Measurements from ENCODE around the gene LRRC18. TPM values are rescaled to one million over a fixed set of nuclear protein-coding genes. Genes with fewer than 3 reads are reported as not detected.

The LRRC18 gene
- not detected in 2 replicates for total RNA-seq
- total RNA-seq (2013) = not detected
- not detected in 2 replicates for polyA plus RNA-seq
- polyA minus RNA-seq = not detected in 2 replicates

GRCh38 chr10:48939790-48940325, at the start of gene LRRC18:
TSS of gene LRRC18 (minus strand) at chr10:48939840. CDS start at chr10:48914155, 25,685 bp downstream.
- H3K9me3 ChIP-seq (ENCODE audit: control extremely low read depth in 1 of 3, control insufficient read depth in 2 of 3, insufficient read depth in 1 of 3, low read length in 2 of 3) = no peaks in the 10 kb centered on the region
- POLR2A ChIA-PET = no interaction called here
- H3K27ac Mint-ChIP-seq = peak within 1 kb of the TSS; percentile 39
- 100% methylated on average over 1 of the region's 2 CpGs for WGBS (ENCODE audit: insufficient coverage)
- no peaks in the 10 kb centered on the region for H3K79me2 ChIP-seq (ENCODE audit: control insufficient read depth, insufficient read depth, low read length)
- H3K9me3 Mint-ChIP-seq (ENCODE audit: insufficient read depth) = no peaks in the 10 kb centered on the region
- ATAC-seq (ENCODE audit: low read depth) (no peak), DNase-seq (no peak)
- no peak within 1 kb of the TSS for H3K9ac ChIP-seq (ENCODE audit: low read length)
- H3K27me3 Mint-ChIP-seq = no peaks in the 10 kb centered on the region
- no peak within 1 kb of the TSS for H3K4me3 ChIP-seq (ENCODE audit: control extremely low read depth in 1 of 5, extremely low read depth in 1 of 5, insufficient read depth in 1 of 5, low read depth in 2 of 5, low read length in 4 of 5)
- peaks cover 4 to 76% of the 10 kb centered on the region in 2 experiments for H3K36me3 ChIP-seq (replicated peaks in 1 of 2; ENCODE audit: control extremely low read depth in 1 of 2, control insufficient read depth in 1 of 2, extremely low read depth in 1 of 2, insufficient read depth in 2 of 2, low read length in 1 of 2)
- no peak within 1 kb of the TSS for H3K4me2 ChIP-seq (replicated peaks; ENCODE audit: low read depth, low read length, poor library complexity, severe bottlenecking)
- H3K4me3 Mint-ChIP-seq = no peak within 1 kb of the TSS
- no peak within 1 kb of the TSS for H2AFZ ChIP-seq (ENCODE audit: insufficient read depth, low read depth, low read length, poor library complexity, severe bottlenecking)
- CTCF ChIA-PET = no interaction called here
- no peaks in the 10 kb centered on the region for H3K4me1 Mint-ChIP-seq
- intact Hi-C loops (cut with micrococcal nuclease) = no loop called here
- TF ChIP-seq EZH2 (IDR thresholded peaks at IDR 0.05; ENCODE audit: borderline replicate concordance, insufficient read depth, low read depth, low read length, poor library complexity, severe bottlenecking) = no peak
- TF ChIP-seq, protein P1, sequence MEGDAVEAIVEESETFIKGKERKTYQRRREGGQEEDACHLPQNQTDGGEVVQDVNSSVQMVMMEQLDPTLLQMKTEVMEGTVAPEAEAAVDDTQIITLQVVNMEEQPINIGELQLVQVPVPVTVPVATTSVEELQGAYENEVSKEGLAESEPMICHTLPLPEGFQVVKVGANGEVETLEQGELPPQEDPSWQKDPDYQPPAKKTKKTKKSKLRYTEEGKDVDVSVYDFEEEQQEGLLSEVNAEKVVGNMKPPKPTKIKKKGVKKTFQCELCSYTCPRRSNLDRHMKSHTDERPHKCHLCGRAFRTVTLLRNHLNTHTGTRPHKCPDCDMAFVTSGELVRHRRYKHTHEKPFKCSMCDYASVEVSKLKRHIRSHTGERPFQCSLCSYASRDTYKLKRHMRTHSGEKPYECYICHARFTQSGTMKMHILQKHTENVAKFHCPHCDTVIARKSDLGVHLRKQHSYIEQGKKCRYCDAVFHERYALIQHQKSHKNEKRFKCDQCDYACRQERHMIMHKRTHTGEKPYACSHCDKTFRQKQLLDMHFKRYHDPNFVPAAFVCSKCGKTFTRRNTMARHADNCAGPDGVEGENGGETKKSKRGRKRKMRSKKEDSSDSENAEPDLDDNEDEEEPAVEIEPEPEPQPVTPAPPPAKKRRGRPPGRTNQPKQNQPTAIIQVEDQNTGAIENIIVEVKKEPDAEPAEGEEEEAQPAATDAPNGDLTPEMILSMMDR (IDR thresholded peaks at IDR 0.05) = no peak
- no peak within 1 kb of the TSS for H3K27ac ChIP-seq (ENCODE audit: low read length in 2 of 2)
- H3K4me1 ChIP-seq (ENCODE audit: control insufficient read depth in 2 of 2, insufficient read depth in 2 of 2, low read length in 2 of 2) = no peaks in the 10 kb centered on the region
- H4K20me1 ChIP-seq (ENCODE audit: control insufficient read depth, insufficient read depth, low read length, poor library complexity, severe bottlenecking) = peaks cover 21% of the 10 kb centered on the region
- no peaks in the 10 kb centered on the region for H3K27me3 ChIP-seq (replicated peaks in 1 of 4; ENCODE audit: control extremely low read depth in 1 of 4, control insufficient read depth in 3 of 4, insufficient read depth in 4 of 4, low read length in 3 of 4)

DNA sequence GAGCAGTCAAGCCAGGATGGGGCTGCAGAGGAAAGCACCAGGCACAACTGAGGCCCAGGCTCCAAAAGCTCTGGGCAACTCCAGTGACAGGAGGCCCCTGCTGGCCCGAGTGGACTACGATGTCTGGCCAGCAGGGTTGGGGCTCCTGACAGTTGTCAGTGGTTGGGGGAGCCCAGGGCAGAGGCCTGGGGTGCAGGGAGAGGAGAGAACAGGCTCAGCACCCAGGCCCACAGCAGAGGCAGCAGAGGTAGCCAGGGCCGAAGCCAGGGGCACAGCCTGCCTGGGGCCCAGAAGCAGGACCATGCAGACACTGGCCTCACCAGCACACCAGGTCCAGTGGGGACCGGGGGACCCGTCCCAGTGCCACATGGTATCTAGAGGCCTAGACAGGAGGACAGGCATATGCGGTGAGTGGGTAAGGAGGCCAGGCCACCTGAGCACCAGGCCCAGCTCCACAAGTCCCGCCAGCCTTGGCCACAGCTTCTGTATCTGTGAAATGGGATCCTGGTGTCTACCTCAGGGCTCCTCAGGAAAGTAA, 46.0 kb upstream of the LRRC18 start:
- H4K20me1 ChIP-seq (ENCODE audit: control insufficient read depth, insufficient read depth, low read length, poor library complexity, severe bottlenecking) = peaks cover 14% of the 10 kb centered on the region
- Mint-ChIP-seq H3K4me1 (peaks cover 1% of the 10 kb centered on the region), H3K27ac (no peak overlapping the region), H3K4me3 (no peak overlapping the region), H3K27me3 (no peaks in the 10 kb centered on the region), H3K9me3 (ENCODE audit: insufficient read depth) (no peaks in the 10 kb centered on the region)
- H3K9ac ChIP-seq (ENCODE audit: low read length) = no peak overlapping the region
- ChIA-PET CTCF (interaction anchor here (1.8 kb wide), 1 partner anchor 526 kb away, joined by 8 read pairs; no protein-coding TSS in a partner anchor), POLR2A (no interaction called here)
- no peaks in the 10 kb centered on the region for H3K79me2 ChIP-seq (ENCODE audit: control insufficient read depth, insufficient read depth, low read length)
- no peaks in the 10 kb centered on the region for H3K27me3 ChIP-seq (replicated peaks in 1 of 4; ENCODE audit: control extremely low read depth in 1 of 4, control insufficient read depth in 3 of 4, insufficient read depth in 4 of 4, low read length in 3 of 4)
- H3K36me3 ChIP-seq (replicated peaks in 1 of 2; ENCODE audit: control extremely low read depth in 1 of 2, control insufficient read depth in 1 of 2, extremely low read depth in 1 of 2, insufficient read depth in 2 of 2, low read length in 1 of 2) = peaks cover 9 to 42% of the 10 kb centered on the region in 2 experiments
- ATAC-seq (ENCODE audit: low read depth) = no peak
- H2AFZ ChIP-seq (ENCODE audit: insufficient read depth, low read depth, low read length, poor library complexity, severe bottlenecking) = no peak overlapping the region
- intact Hi-C loops (cut with micrococcal nuclease) = no loop called here
- DNase-seq = no peak
- H3K9me3 ChIP-seq (ENCODE audit: control extremely low read depth in 1 of 3, control insufficient read depth in 2 of 3, insufficient read depth in 1 of 3, low read length in 2 of 3) = no peaks in the 10 kb centered on the region
- no peak overlapping the region for H3K27ac ChIP-seq (ENCODE audit: low read length in 2 of 2)
- TF ChIP-seq, protein P1 (IDR thresholded peaks at IDR 0.05) = no peak
- no peak for TF ChIP-seq EZH2 (IDR thresholded peaks at IDR 0.05; ENCODE audit: borderline replicate concordance, insufficient read depth, low read depth, low read length, poor library complexity, severe bottlenecking)
- no peak overlapping the region for H3K4me2 ChIP-seq (replicated peaks; ENCODE audit: low read depth, low read length, poor library complexity, severe bottlenecking)
- WGBS (ENCODE audit: insufficient coverage) = 95% methylated on average over 6 of the region's 7 CpGs
- no peak overlapping the region for H3K4me3 ChIP-seq (ENCODE audit: control extremely low read depth in 1 of 5, extremely low read depth in 1 of 5, insufficient read depth in 1 of 5, low read depth in 2 of 5, low read length in 4 of 5)
- H3K4me1 ChIP-seq (ENCODE audit: control insufficient read depth in 2 of 2, insufficient read depth in 2 of 2, low read length in 2 of 2) = no peaks in the 10 kb centered on the region
